Activated T-helper 2 cell treated with anti-CD3 and anti-CD28 coated beads, Interferon-gamma antibody, Interleukin-2, Interleukin-4, amounts not matched to agents 10 μg/mL and 5 μg/mL and 100 μg/mL, durations not matched to agents 14 hours and 24 hours and 36 hours (primary cell): ENCODE measurements around the gene DYNC1H1. TPM values are rescaled to one million over a fixed set of nuclear protein-coding genes. Genes with fewer than 3 reads are reported as not detected.

Experiments used
- DNase-seq: peaks from one replicate; pipeline ENCODE4 v3.0.0; 2021; ENCODE audit warnings: low spot score
- H3K27ac Mint-ChIP-seq: one replicate; pipeline ENCODE4 v1.8.0; 2021; ENCODE audit warnings: mixed read lengths
- H3K27me3 Mint-ChIP-seq: one replicate; pipeline ENCODE4 v1.8.0; 2021; ENCODE audit warnings: low read depth, mixed read lengths
- H3K36me3 Mint-ChIP-seq: one replicate; pipeline ENCODE4 v1.8.0; 2021; ENCODE audit warnings: low read depth, mixed read lengths
- H3K4me1 Mint-ChIP-seq: one replicate; pipeline ENCODE4 v1.8.0; 2021; ENCODE audit warnings: low read depth, mixed read lengths
- H3K4me3 Mint-ChIP-seq: one replicate; pipeline ENCODE4 v1.8.0; 2021; ENCODE audit warnings: low read depth, mild to moderate bottlenecking, moderate library complexity, mixed read lengths
- H3K9me3 Mint-ChIP-seq: one replicate; pipeline ENCODE4 v1.8.0; 2021; ENCODE audit warnings: mixed read lengths
- intact Hi-C: fragments of 100-400 bp; cut with micrococcal nuclease; formaldehyde crosslinking; loops from one replicate; pipeline ENCODE4 v1.15.1; 2023
- total RNA-seq: library from RNA; stranded (reverse); gene quantifications from 2 replicates; pipeline ENCODE4 v1.2.3, GENCODE V29; 2022

DYNC1H1 gene
- total RNA-seq, 1 donor from 2014 or later, result 286 TPM

DNA sequence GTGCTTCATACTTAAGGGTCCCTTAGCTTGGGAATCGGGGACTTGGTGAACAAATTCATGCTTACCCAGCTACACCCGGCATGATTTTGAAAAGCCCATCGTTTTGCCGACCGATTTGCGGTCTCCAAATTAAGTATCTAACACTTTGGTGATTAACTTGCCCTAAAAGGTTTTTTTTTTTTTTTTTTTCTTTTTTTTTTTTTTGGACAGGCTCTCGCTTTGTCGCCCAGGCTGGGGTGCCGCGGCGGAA, 123.3 kb downstream of the DYNC1H1 start:
- peaks cover 37% of the 10 kb centered on the region for H3K36me3 Mint-ChIP-seq
- peak overlapping the region; percentile 89 for H3K4me3 Mint-ChIP-seq
- intact Hi-C loops, result loop anchor here (1.0 to 10.0 kb wide), 6 partner anchors 9 to 427 kb away; partner anchors contain the start of genes DYNC1H1 and WDR20
- DNase-seq, result no peak
- H3K27ac Mint-ChIP-seq, result peak overlapping the region; percentile 93
- H3K9me3 Mint-ChIP-seq, result no peaks in the 10 kb centered on the region
- H3K4me1 Mint-ChIP-seq, result peaks cover 47% of the 10 kb centered on the region
- H3K27me3 Mint-ChIP-seq, result no peaks in the 10 kb centered on the region

DNA sequence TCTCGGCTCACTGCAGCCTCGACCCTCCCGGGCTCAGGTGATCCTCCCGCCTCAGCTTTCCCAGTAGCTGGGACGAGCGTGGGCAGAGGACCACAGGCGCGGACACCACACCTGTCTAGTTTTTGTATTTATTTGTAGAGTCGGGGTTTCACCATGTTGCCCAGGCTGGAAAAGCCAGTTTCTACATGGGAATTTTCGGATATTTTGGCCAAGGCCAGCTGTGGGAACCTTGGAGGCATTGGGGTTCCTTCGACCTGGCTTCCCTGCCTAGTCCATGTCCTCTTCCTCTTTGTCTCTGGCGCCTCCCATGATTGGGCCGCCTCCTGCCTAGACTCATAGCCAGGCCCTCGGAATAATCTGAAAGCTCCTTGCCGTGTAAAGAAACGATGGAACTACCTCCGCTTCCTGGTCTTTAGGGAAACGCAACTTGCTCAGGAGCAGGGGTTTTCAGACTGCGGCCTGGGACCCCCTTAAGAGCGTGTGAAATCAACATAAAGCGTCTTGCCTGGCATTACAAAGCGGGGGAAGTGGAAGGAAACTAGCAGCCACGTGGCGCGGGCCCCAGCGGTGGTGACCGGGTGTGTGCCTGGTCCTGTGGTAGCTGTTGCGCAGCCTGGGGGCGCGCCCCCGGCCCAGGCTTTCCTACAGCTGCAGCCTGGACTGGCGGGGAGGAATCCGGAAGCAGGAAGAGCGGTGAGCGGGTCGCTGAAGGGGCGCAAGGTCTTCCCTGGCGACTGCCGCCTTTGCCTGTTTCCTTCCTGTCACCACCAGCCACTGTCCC, 123.8 kb downstream of the DYNC1H1 start:
- Mint-ChIP-seq H3K36me3 (peaks cover 32% of the 10 kb centered on the region), H3K4me1 (peaks cover 43% of the 10 kb centered on the region), H3K4me3 (peak overlapping the region; percentile 89), H3K27ac (peak overlapping the region; percentile 93), H3K27me3 (no peaks in the 10 kb centered on the region), H3K9me3 (no peaks in the 10 kb centered on the region)
- intact Hi-C loops, result loop anchor here (1.0 to 10.0 kb wide), 4 partner anchors 8 to 427 kb away; partner anchors contain the start of gene DYNC1H1
- DNase-seq, result peak; percentile 33

DNA sequence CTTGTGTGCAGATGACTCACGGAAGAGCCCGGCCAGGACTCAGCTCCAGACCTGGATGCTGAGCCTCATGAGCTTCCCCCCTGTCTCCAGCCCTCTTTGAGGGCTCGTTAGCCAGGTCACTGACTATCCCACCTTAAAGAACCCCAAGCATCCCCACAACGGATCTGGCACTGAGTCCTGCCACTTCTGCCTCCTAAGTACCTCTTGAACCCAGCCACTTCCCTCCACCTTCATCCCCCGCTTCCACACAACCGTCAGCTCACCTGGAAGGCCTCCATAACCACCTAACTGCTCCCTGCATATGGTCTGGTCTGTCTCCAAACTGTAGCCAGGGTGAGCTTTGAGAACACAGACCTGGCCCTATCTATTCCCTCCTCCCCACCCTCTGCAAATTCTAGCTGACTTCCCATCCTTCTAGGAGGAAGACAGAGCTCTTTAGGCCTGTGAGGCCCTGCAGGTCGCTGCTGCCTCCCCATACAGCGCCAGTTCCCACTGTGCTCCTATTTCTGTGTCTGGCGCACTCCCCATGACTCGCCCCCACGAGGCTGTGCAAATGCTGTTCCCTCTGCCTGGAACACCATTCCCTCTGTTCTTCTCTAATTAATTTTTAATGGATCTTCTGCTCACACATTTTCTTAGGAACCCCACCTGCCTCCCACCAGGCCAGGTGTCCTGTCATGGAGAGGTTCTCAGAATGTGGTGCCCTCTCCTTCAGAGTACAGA, 125.4 kb downstream of the DYNC1H1 start:
- H3K4me1 Mint-ChIP-seq, result peaks cover 29% of the 10 kb centered on the region
- H3K9me3 Mint-ChIP-seq, result no peaks in the 10 kb centered on the region
- peaks cover 16% of the 10 kb centered on the region for H3K36me3 Mint-ChIP-seq
- no peak for DNase-seq
- peak overlapping the region; percentile 38 for H3K27ac Mint-ChIP-seq
- H3K4me3 Mint-ChIP-seq, result peak overlapping the region; percentile 89
- intact Hi-C loops, result loop anchor here (2.0 to 10.0 kb wide), 3 partner anchors 125 to 425 kb away; partner anchors contain the start of gene DYNC1H1
- no peaks in the 10 kb centered on the region for H3K27me3 Mint-ChIP-seq

DNA sequence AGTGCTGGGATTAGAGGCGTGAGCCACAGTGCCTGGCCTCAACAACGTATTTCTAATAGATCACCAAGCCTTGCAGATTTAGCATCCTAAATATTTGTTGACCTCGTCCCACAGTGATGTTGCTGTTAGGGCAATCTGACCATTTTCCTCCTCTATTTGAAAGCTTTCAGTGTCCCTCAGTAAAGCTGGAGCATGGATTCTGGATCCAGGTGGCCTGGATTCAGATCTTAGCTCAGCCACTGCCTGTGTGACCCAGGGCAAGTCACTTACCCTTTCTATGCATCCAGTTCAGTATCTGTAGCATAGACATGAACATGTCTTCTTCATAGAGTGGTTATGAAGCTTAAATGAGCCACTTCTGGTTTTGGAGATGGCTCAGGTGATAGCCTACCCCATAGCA, 126.3 kb downstream of the DYNC1H1 start:
- Mint-ChIP-seq H3K36me3 (peaks cover 6% of the 10 kb centered on the region), H3K4me1 (peaks cover 25% of the 10 kb centered on the region), H3K9me3 (no peaks in the 10 kb centered on the region), H3K4me3 (no peak overlapping the region), H3K27ac (no peak overlapping the region), H3K27me3 (no peaks in the 10 kb centered on the region)
- DNase-seq, result no peak
- intact Hi-C loops, result no loop called here

DNA sequence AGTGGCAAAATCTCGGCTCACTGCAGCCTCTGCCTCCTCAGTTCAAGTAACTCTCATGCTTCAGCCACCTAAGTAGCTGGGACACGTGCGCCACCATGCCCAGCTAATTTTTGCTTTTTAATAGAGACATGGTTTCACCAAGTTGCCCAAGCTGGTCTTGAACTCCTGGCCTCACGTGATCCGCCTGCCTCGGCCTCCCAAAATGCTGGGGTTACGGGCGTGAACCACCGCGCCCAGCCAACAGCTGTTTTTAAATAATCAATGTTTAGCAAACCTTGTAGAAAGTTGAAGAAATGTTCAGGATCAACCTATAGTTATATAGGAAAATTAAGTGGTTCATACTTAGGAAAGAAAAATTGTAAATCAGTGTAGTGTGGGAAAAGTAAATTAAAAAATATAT, 128.4 kb downstream of the DYNC1H1 start:
- Mint-ChIP-seq H3K4me1 (peaks cover 28% of the 10 kb centered on the region), H3K27ac (no peak overlapping the region), H3K27me3 (no peaks in the 10 kb centered on the region)

DNA sequence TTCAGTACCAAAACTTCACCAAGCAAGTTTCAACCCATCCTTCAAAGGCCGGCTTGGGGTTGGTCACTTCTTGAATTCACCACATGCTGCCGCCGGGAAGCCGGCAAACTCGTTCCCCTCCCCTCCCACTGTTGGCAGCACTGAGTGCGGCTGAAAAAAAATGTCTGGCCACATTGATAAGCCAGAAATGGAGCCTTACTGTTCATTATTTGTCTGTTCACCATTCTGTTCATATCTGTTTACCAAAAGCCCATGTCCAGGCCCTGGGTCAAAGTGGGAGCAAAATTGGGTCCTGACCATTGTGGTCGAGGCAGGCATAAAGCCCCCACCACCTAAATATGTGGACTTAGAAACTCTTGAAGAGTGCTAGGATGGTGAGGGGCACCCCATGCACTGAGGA, 129.7 kb downstream of the DYNC1H1 start:
- H3K9me3 Mint-ChIP-seq, result no peaks in the 10 kb centered on the region
- H3K4me3 Mint-ChIP-seq, result no peak overlapping the region
- intact Hi-C loops, result loop anchor here (2.0 kb wide), 1 partner anchor 45 kb away; the partner anchor contains the start of gene WDR20
- DNase-seq, result no peak
- H3K27me3 Mint-ChIP-seq, result no peaks in the 10 kb centered on the region
- H3K4me1 Mint-ChIP-seq, result peaks cover 19% of the 10 kb centered on the region
- H3K27ac Mint-ChIP-seq, result no peak overlapping the region
- H3K36me3 Mint-ChIP-seq, result no peaks in the 10 kb centered on the region

More for the DNA sequence above, 128.4 kb downstream of the DYNC1H1 start:
- Mint-ChIP-seq H3K36me3 (no peaks in the 10 kb centered on the region), H3K4me3 (no peak overlapping the region), H3K9me3 (no peaks in the 10 kb centered on the region)
- intact Hi-C loops, result no loop called here
- DNase-seq, result no peak

DNA sequence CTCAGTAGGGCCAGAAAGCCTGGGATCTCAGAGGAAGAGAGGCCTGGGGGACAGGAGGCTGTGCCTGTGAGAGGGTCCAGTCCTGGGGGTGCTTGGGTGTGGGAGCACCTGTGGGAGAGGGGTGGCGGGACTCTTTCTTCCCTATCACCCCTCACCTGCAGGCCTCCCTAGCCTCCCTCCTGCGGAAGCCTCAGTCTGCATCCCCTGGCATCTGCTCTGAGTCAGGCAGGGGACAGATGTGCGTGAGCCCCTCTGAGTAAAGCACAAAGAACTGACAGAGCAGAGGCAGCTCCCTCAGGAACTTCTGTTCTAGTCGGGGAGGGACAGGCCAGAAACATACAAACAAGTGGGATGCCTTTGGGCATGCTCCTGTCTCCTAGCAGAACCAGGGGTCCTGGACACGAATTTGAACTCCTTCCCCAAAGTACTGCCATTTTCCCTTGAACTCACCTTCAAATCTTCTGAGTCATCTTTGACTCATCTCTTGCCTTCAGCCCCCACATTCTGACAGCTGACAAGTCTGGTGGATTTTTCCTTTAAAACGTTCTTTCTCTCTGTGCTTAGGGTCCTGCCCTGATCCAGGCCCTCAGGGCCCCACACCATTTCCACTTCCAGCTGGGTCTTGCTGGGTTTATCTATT, 131.0 kb downstream of the DYNC1H1 start:
- DNase-seq, result no peak
- intact Hi-C loops, result loop anchor here (2.0 to 5.0 kb wide), 2 partner anchors 43 to 388 kb away; partner anchors contain the start of gene WDR20
- Mint-ChIP-seq H3K4me1 (peaks cover 13% of the 10 kb centered on the region), H3K27ac (no peak overlapping the region), H3K36me3 (no peaks in the 10 kb centered on the region), H3K4me3 (no peak overlapping the region), H3K9me3 (no peaks in the 10 kb centered on the region), H3K27me3 (no peaks in the 10 kb centered on the region)

DNA sequence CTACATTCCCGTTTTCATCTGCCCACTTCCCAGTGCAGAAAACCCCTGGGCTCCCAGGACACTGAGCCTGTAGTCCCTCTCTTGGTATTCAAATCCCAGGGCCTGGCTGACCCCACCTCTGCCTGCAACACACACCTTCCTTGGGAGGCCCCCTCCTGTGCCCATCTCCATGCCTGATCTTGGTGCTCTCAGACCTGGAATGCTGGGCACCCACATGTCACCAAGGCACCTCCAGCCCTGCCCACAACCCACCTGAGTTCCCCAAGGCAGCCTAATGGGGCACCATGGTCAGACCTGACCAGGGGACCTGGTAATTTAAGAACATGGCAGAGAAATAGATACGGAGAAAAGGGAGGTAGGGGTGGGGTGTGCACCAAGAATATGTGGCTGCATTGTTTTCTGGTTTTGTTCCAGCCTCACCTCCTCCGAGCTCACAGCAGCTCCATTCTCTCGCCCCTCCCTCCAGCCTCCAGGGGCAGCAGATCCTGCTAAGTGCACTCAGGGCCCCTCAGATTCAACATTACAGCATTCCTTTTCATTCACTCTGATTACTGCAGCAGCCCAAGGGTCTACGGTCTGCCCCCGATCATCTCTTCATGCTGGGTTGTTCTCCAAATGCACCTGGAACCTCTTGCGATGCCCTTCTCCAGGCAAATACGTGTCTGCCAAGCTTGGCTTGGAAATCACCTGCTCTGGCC, 131.6 kb downstream of the DYNC1H1 start:
- Mint-ChIP-seq H3K4me3 (no peak overlapping the region), H3K4me1 (peaks cover 13% of the 10 kb centered on the region), H3K27me3 (no peaks in the 10 kb centered on the region), H3K36me3 (no peaks in the 10 kb centered on the region), H3K9me3 (no peaks in the 10 kb centered on the region), H3K27ac (no peak overlapping the region)
- intact Hi-C loops, result loop anchor here (1.0 to 5.0 kb wide), 4 partner anchors 8 to 389 kb away; partner anchors contain the start of gene WDR20
- no peak for DNase-seq

DNA sequence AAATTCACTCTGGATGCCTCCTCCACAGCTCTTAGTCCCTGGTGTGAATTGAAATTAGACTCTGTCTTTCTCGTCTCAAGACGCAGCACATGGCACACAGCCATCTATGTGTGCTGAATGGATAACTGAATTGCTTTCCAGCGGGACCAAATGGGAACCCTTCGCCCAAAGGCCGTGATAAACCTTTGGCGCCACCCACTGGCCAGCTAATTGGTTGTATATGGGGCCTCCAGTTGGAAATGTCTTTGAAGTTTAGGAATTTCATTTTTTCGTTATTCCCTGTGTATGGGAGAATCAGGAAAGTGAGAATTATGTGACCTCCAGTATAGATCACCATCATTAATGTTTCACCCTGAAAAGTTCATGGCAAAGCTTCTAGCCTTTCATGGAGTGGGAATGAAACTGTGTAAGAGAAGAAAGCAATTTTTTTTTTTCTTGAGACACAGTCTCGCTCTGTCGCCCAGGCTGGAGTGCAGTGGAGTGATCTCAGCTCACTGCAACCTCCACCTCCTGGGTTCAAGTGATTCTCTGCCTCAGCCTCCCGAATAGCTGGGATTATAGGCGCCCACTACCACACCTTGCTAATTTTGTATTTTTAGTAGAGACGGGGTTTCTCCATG, 132.3 kb downstream of the DYNC1H1 start:
- intact Hi-C loops, result loop anchor here (1.0 to 5.0 kb wide), 3 partner anchors 8 to 389 kb away; no protein-coding TSS in a partner anchor
- Mint-ChIP-seq H3K27me3 (no peaks in the 10 kb centered on the region), H3K9me3 (no peaks in the 10 kb centered on the region), H3K27ac (no peak overlapping the region), H3K36me3 (no peaks in the 10 kb centered on the region), H3K4me1 (peaks cover 13% of the 10 kb centered on the region), H3K4me3 (no peak overlapping the region)
- peak; percentile 35 for DNase-seq

DNA sequence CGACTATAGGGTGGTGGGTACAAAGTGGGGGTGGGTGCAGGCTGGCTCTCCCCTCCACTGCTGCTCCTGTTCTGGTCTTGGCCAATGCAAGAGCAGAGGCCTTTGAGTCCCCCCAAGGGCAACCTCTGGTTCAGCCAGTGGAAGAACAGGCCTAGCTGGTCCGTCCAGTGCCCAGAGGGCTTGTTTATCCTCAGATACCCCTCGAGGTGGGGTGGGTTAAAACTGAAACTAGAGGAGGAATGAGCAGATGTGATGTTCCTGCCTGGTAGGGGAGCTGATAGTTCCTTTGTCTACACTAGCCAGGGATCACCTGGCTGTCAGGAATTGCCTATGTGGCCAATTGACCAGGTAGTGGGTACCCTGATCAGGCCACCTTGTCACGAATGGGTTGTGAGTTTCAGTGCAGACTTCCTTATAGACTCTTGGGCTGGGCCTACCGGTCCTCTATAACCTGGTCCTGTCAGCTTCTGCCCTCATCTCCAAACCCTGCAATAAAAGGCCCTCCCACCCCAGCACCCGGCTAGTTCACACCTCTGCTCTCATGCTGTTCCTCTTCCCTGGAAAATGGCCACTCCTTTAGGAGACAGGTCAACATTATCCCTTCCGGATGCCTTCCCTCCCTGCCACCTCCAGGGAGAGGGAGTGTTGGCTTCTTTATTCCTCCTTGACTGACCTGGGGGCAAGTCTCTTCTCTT, 133.2 kb downstream of the DYNC1H1 start:
- H3K36me3 Mint-ChIP-seq, result no peaks in the 10 kb centered on the region
- DNase-seq, result no peak
- H3K4me1 Mint-ChIP-seq, result peaks cover 13% of the 10 kb centered on the region
- H3K4me3 Mint-ChIP-seq, result no peak overlapping the region
- no peak overlapping the region for H3K27ac Mint-ChIP-seq
- H3K27me3 Mint-ChIP-seq, result no peaks in the 10 kb centered on the region
- intact Hi-C loops, result loop anchor here (5.0 kb wide), 1 partner anchor 390 kb away; no protein-coding TSS in a partner anchor
- H3K9me3 Mint-ChIP-seq, result no peaks in the 10 kb centered on the region

DNA sequence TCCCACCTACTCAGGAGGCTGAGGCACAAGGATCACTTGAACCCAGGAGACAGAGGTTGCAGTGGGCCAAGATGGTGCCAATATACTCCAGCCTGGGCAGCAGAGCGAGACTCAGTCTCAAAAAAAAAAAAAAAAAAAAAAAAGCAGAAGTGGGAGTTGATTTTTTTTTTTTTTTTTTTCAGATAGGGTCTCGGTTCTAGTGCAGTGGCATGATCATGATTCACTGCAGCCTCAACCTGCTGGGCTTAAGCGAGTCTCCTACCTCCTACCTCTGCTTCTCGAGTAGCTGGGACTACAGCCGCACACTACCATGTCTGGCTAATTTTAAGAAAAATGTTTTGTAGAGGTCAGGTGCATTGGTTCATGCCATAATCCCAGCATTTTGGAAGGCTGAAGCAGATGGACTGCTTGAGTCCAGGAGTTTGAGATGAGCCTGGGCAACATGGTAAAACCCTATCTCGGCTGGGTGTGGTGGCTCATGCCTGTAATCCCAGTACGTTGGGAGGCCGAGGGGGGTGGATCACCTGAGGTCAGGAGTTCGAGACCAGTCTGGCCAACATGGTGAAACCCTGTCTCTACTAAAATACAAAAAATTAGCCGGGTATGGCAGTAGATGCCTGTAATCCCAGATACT, 138.8 kb downstream of the DYNC1H1 start:
- no peak for DNase-seq
- no peaks in the 10 kb centered on the region for H3K36me3 Mint-ChIP-seq
- no peak overlapping the region for H3K27ac Mint-ChIP-seq
- no peak overlapping the region for H3K4me3 Mint-ChIP-seq
- peaks cover 4% of the 10 kb centered on the region for H3K27me3 Mint-ChIP-seq
- no peaks in the 10 kb centered on the region for H3K4me1 Mint-ChIP-seq
- intact Hi-C loops, result no loop called here
- no peaks in the 10 kb centered on the region for H3K9me3 Mint-ChIP-seq
